ENCODE results near the gene CENPM. TPM values are rescaled to one million over a fixed set of nuclear protein-coding genes. Genes with fewer than 3 reads are reported as not detected.

CENPM gene
- total RNA-seq, 1 donor from 2014 or later, result 82.0 TPM

DNA sequence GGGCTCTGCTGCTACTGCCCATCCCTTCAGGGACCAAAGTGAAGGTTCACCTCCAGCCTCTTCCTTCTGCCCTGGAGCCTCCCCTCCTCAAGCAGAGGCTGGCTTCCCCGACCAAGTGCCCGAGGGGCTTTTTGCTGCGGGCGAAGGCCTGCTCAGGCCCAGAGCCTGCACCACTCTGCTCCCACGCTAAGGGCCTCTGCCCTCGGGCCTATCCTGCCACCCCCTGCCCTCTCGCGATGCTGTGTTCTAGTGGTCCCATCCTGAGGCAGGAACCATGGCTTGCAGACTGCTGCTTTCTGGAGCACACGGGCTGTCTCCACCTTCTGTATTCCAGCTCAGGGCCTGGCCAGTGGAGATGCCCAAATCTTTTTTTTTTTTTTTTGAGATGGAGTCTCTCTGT, 11.4 kb downstream of the CENPM start:
- Mint-ChIP-seq H3K36me3 (ENCODE audit: low read depth) (peaks cover 11% of the 10 kb centered on the region), H3K4me1 (ENCODE audit: low read depth) (peaks cover 16% of the 10 kb centered on the region), H3K27ac (no peak overlapping the region), H3K9me3 (no peaks in the 10 kb centered on the region), H3K27me3 (ENCODE audit: insufficient read depth) (no peaks in the 10 kb centered on the region), H3K4me3 (no peak overlapping the region)
- DNase-seq (ENCODE audit: low spot score), result no peak
- intact Hi-C loops (cut with micrococcal nuclease), result no loop called here

DNA sequence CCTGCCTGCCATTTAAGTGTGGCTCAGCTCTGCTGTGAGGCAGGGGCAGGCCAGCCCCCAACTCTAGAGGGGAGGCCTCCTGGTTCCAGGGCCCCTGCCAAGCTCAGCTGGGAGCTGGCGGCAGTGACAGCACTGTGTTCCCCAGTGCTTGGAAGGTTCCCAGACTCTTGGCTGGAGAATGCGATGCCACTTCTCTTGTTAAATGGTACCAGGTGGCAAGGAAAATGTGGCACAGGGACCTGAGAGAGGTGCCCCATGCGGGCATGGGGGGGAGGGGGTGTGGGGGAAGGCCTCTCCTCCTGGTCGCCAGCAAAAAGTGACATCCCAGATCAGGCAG, 12.0 kb downstream of the CENPM start:
- peaks cover 10% of the 10 kb centered on the region for H3K36me3 Mint-ChIP-seq (ENCODE audit: low read depth)
- peaks cover 11% of the 10 kb centered on the region for H3K4me1 Mint-ChIP-seq (ENCODE audit: low read depth)
- no peaks in the 10 kb centered on the region for H3K27me3 Mint-ChIP-seq (ENCODE audit: insufficient read depth)
- H3K4me3 Mint-ChIP-seq, result no peak overlapping the region
- DNase-seq (ENCODE audit: low spot score), result no peak
- no peak overlapping the region for H3K27ac Mint-ChIP-seq
- intact Hi-C loops (cut with micrococcal nuclease), result no loop called here
- no peaks in the 10 kb centered on the region for H3K9me3 Mint-ChIP-seq

DNA sequence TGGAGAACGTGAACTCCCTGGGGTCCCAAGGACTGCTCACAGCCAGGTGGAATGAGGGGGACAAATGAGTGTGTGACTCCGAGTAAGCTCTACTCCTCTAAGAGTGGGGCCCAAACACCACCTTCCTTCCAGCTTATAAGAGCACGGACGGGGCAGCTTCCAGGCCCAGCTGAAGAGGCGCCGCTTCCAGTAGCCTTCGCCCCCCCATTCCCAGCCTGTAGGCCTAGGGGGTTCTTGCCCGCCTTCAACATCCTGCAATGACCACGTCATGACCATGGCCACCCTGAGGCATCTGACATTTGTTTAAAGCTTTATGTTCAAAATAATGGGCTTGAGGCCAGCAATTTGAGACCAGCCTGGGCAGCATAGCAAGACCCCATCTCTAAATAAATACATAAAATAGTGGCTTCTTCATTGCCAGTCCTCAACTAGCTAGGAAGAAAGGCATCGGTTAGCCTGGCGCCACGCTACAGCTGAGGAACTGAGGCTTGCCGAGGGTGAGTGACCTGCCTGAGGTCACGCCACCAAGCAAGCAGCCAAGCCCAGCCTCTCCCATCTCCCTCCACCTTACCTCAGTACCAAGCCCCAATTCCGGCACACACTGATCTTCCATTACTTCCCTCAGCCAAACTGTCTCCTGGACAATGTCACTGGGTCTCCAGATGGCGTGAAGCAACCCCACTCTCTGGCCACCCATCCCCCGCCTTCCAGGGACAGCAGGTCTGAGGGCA, 12.5 kb downstream of the CENPM start:
- intact Hi-C loops (cut with micrococcal nuclease), result no loop called here
- DNase-seq (ENCODE audit: low spot score), result no peak

DNA sequence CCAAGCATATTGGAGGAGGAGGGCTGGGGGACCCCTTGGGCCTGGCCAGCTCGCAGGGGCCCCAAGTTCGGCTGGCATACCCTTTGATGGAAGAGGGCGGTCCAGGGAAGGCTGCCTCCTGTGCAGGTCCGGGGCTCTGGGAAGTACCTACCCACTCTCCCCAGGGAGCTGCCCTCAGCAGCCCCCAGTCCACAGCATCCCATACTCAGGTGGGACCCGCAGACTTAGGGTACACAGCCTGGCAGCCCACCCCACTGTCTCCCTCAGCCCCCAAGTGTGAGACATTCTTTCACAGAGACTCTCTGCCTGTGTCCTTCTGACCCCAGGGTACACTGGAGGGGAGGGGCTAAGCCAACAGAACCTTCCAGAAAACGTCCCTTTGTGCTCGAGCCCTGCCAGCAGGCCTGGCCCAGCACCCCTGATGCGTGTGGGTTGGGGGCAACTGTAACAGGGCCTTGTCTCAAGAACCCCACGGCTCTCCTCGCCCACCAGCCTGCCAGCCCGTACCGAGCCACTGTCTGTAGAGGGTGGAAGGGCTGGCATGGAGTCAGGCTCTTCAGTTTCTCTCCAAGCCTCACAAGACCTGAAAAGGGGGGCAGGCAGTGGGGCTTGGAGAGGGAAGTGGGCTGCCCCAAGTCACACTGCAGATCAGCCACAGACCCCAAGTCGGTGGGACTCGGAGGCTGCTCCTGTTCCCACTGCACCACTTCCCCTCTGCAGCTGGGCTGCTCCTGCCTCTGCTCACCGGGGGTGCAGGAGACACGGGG, 13.4 kb downstream of the CENPM start:
- H3K27ac Mint-ChIP-seq, result peak overlapping the region; percentile 44
- DNase-seq (ENCODE audit: low spot score), result no peak
- H3K36me3 Mint-ChIP-seq (ENCODE audit: low read depth), result peaks cover 7% of the 10 kb centered on the region
- no peaks in the 10 kb centered on the region for H3K9me3 Mint-ChIP-seq
- peaks cover 5% of the 10 kb centered on the region for H3K4me1 Mint-ChIP-seq (ENCODE audit: low read depth)
- H3K4me3 Mint-ChIP-seq, result no peak overlapping the region
- H3K27me3 Mint-ChIP-seq (ENCODE audit: insufficient read depth), result no peaks in the 10 kb centered on the region
- intact Hi-C loops (cut with micrococcal nuclease), result no loop called here

More for the DNA sequence above, 12.5 kb downstream of the CENPM start:
- peak overlapping the region; percentile 44 for H3K27ac Mint-ChIP-seq
- peaks cover 5% of the 10 kb centered on the region for H3K4me1 Mint-ChIP-seq (ENCODE audit: low read depth)
- peaks cover 9% of the 10 kb centered on the region for H3K36me3 Mint-ChIP-seq (ENCODE audit: low read depth)
- H3K27me3 Mint-ChIP-seq (ENCODE audit: insufficient read depth), result no peaks in the 10 kb centered on the region
- H3K4me3 Mint-ChIP-seq, result no peak overlapping the region
- no peaks in the 10 kb centered on the region for H3K9me3 Mint-ChIP-seq

DNA sequence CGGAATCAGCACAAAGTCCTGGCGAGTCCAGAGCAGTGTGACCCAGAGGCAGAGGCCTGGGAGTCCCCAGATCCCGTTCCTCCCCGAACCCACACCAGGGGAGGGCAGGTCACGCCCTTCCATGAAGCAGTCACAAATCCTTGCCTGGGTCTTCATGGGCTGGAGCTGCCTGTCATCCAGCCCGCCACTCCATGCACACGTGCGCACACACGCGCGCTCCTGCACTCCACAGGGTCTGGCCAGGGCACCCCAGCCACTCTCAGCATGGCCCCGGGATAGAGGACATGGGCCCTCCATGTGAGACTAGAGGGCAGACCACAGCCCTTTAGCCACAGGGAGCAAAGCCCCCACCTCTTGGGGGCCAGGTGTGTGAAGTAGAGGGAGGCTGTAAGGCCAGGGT, 14.6 kb downstream of the CENPM start:
- Mint-ChIP-seq H3K4me3 (no peak overlapping the region), H3K4me1 (ENCODE audit: low read depth) (peaks cover 14% of the 10 kb centered on the region), H3K27me3 (ENCODE audit: insufficient read depth) (peaks cover 3% of the 10 kb centered on the region), H3K36me3 (ENCODE audit: low read depth) (peaks cover 4% of the 10 kb centered on the region), H3K27ac (no peak overlapping the region), H3K9me3 (no peaks in the 10 kb centered on the region)
- DNase-seq (ENCODE audit: low spot score), result no peak
- intact Hi-C loops (cut with micrococcal nuclease), result no loop called here

DNA sequence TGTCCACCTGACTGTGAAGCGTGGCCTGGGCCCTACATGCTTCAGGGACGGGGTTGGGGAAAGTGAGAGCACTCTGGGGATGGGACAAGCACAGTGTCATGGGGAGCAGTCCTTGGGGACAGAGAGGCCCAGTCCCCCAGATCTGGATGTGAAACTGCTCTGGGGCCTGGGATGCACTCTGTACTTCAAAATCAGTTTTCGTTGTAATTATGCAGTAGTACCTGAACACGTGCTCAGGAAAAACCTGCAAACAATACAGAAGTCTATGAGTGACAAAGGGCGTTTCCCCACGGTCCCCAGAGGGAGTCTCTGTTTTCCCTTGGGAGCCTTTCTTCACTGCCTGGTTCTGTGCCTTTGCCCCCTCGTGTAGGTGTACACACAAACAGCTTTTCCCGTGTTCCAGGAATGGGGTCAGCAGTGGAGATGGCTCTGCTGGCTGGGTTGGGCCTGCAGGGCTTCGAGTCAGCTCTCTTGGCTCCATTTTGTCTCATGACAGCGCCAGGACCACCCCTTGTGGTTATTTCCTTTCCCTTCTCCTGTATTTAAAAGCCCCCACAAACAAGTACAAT, 15.2 kb downstream of the CENPM start:
- no peak overlapping the region for H3K4me3 Mint-ChIP-seq
- DNase-seq (ENCODE audit: low spot score), result no peak
- no peak overlapping the region for H3K27ac Mint-ChIP-seq
- peaks cover 6% of the 10 kb centered on the region for H3K27me3 Mint-ChIP-seq (ENCODE audit: insufficient read depth)
- intact Hi-C loops (cut with micrococcal nuclease), result no loop called here
- no peaks in the 10 kb centered on the region for H3K36me3 Mint-ChIP-seq (ENCODE audit: low read depth)
- peaks cover 14% of the 10 kb centered on the region for H3K4me1 Mint-ChIP-seq (ENCODE audit: low read depth)
- no peaks in the 10 kb centered on the region for H3K9me3 Mint-ChIP-seq

DNA sequence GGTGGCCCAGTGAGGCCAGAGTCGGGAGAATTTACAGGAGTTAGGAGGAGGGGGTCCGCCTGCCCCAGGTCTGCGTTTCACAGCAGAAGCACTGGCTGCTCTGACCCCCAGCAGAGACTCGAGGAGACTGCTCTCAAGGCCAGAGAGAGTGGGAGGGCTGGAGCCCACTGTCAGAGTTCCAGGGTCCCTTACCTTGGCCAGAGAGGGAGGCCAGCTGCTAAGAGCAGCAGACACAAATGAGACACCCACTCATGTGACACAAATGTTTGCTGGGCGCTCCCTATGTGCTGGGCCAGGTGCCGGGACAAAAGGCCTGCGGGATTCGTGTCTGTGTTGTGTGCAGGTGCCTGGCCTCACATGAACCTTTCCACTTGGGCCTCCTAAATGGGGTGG, 17.5 kb downstream of the CENPM start:
- intact Hi-C loops (cut with micrococcal nuclease), result no loop called here
- no peaks in the 10 kb centered on the region for H3K36me3 Mint-ChIP-seq (ENCODE audit: low read depth)
- no peak for DNase-seq (ENCODE audit: low spot score)
- H3K27me3 Mint-ChIP-seq (ENCODE audit: insufficient read depth), result peaks cover 18% of the 10 kb centered on the region
- peak overlapping the region; percentile 18 for H3K27ac Mint-ChIP-seq
- no peaks in the 10 kb centered on the region for H3K9me3 Mint-ChIP-seq
- H3K4me3 Mint-ChIP-seq, result no peak overlapping the region
- H3K4me1 Mint-ChIP-seq (ENCODE audit: low read depth), result peaks cover 14% of the 10 kb centered on the region

DNA sequence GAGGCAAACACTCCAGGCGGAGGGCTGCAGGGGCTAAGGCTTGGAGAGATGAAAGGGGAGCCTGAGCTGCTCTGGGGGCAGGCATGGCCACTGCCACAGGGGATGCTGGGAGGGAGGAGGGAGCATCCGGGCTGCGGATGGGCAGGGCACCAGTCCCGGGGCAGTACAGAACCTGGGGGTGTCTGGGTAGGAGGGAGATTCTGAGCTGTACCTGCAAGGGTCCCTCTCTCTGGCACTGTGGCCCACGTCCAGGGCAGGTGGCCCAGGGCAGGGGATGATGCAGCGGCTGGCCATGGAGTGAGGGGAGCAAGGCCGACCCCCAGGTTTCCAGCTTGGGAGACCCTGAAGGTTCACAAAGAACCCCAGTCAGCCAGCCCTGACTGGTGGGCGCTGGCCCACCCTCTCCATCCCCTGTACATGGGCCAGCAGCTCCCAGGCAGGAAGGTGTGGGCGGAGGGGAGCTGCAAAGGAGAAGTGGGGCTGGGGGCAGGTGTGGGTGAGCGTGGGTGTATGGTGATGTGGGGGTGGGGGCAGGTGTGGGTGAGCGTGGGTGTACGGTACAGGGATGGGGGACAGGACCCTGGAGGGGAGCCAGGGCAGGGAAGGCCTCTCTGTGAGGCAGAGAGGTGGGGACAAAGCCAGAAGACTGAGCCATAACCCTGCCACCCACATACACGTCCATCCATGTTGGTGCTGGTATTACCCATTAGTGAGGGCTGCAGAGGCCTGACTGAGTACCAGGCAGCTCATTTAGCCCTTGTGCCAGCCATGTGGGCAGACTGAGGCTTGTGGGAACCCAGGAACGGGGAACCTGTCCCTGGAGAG, 18.1 kb downstream of the CENPM start:
- DNase-seq (ENCODE audit: low spot score), result no peak
- Mint-ChIP-seq H3K27ac (no peak overlapping the region), H3K4me3 (no peak overlapping the region), H3K9me3 (no peaks in the 10 kb centered on the region), H3K36me3 (ENCODE audit: low read depth) (no peaks in the 10 kb centered on the region), H3K27me3 (ENCODE audit: insufficient read depth) (peaks cover 18% of the 10 kb centered on the region), H3K4me1 (ENCODE audit: low read depth) (peaks cover 14% of the 10 kb centered on the region)
- intact Hi-C loops (cut with micrococcal nuclease), result no loop called here

DNA sequence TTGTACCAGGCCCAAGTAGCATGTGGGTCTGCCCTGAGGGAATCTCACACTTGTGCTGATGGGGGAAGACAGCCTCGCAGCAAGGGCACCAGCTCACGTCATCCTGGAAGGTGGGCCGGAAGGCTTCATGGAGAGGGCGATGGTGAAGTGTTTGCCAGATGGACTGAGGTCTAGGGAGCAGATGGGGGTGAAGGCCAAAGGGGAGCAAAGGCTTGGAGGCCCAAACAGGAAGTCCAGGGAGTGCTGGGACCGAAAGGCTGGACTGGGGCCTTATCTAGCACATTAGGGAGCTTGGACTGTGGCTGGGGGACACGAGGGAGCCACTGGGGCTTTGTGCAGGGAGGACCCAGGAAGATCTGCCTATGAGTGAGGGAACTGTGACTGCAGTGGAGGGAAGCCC, 19.1 kb downstream of the CENPM start:
- H3K4me1 Mint-ChIP-seq (ENCODE audit: low read depth), result peaks cover 14% of the 10 kb centered on the region
- intact Hi-C loops (cut with micrococcal nuclease), result no loop called here
- DNase-seq (ENCODE audit: low spot score), result no peak
- H3K9me3 Mint-ChIP-seq, result no peaks in the 10 kb centered on the region
- H3K27ac Mint-ChIP-seq, result peak overlapping the region; percentile 59
- peaks cover 23% of the 10 kb centered on the region for H3K27me3 Mint-ChIP-seq (ENCODE audit: insufficient read depth)
- no peaks in the 10 kb centered on the region for H3K36me3 Mint-ChIP-seq (ENCODE audit: low read depth)
- peak overlapping the region; percentile 59 for H3K4me3 Mint-ChIP-seq

DNA sequence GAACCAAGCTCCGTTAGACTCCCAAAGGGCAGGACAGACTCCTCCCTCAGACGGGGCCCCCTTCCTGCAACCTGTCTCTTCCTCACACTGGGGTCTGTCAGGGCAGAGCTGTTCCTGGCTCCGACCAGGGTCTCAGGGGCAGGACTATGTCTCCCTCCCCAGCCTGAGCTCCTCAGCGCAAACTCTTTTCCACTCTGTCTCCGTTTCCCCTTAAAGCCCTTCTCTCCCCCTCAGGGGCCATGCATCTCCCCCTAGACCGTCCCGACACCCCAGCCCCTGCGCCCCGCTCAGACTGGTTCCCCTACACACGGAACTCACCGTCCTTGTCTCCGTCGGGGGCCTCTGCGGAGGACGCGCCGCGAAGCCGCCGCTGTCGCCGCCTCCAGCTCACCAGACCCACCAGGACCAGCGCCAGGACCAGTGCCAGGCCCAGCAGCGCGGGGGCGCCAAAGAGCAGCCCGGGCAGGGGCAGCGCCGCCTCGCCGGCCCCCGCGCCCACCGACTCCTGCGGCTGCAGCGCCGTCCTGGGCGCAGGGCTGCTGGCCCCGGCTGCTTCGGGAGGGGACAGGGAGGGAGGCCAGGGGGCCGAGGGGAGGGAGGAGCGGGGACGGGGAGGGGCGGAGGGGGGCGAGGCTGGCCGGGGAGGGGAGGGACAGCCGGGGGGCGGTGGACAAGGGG, 21.0 kb downstream of the CENPM start:
- Mint-ChIP-seq H3K27ac (no peak overlapping the region), H3K9me3 (no peaks in the 10 kb centered on the region), H3K4me1 (ENCODE audit: low read depth) (peaks cover 14% of the 10 kb centered on the region), H3K36me3 (ENCODE audit: low read depth) (no peaks in the 10 kb centered on the region), H3K27me3 (ENCODE audit: insufficient read depth) (peaks cover 23% of the 10 kb centered on the region), H3K4me3 (peak overlapping the region; percentile 76)
- DNase-seq (ENCODE audit: low spot score), result peak; percentile 75
- intact Hi-C loops (cut with micrococcal nuclease), result no loop called here

DNA sequence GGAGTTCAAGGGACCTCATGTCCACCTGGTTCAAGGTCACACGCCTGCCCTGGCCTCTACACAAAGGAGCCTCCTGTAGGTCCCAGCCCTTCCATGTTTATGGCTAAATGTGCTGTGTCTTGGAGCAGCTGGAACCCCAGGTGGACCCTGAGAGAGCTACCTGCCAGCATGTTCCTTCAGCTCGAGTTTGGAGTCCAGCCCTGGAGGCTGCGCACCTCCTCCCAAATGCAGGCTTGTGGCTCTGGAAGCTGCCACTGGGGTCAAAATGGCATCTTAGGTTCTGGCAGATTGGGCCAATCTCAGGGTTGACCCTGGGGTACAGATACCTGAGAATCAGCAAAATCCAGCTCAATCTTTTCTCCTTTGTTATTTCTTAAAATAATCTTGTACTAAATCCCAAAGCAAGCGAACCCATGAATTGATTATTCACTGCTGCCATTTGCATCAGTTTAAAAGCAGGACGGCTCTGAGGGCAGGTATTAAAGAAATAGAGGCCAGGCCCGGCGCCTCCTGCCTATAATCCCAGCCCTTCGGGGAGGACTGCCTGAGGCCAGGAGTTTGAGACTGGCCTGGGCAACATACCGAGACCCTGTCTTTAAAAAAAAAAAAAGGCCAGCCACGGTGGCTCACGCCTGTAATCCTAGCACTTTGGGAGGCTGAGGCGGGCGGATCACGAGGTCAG, 23.2 kb downstream of the CENPM start:
- no peak overlapping the region for H3K4me3 Mint-ChIP-seq
- H3K27ac Mint-ChIP-seq, result no peak overlapping the region
- H3K4me1 Mint-ChIP-seq (ENCODE audit: low read depth), result peaks cover 9% of the 10 kb centered on the region
- H3K36me3 Mint-ChIP-seq (ENCODE audit: low read depth), result no peaks in the 10 kb centered on the region
- intact Hi-C loops (cut with micrococcal nuclease), result no loop called here
- no peaks in the 10 kb centered on the region for H3K9me3 Mint-ChIP-seq
- DNase-seq (ENCODE audit: low spot score), result no peak
- H3K27me3 Mint-ChIP-seq (ENCODE audit: insufficient read depth), result peaks cover 23% of the 10 kb centered on the region
